Measurements from ENCODE around the gene AFF1. TPM values are rescaled to one million over a fixed set of nuclear protein-coding genes. Genes with fewer than 3 reads are reported as not detected.

The AFF1 gene
- polyA plus RNA-seq, 1 donor (not counting 4 experiments of a cell fraction or from before 2014, with no cell fraction given): 14.4 TPM

- Histone ChIP-seq H2AFZ (ENCODE audit: control insufficient read depth, low read length) (no peak overlapping the region), H3K9me3 (ENCODE audit: control insufficient read depth, low read depth, low read length) (no peaks in the 10 kb centered on the region), H3K9me1 (ENCODE audit: control insufficient read depth, extremely low read depth, insufficient read depth, low read length) (no peaks in the 10 kb centered on the region), H3K4me1 (ENCODE audit: control insufficient read depth, extremely low read depth, insufficient read depth, low read length) (peaks cover 27% of the 10 kb centered on the region), H4K20me1 (ENCODE audit: control insufficient read depth, extremely low read depth, insufficient read depth, low read length) (no peaks in the 10 kb centered on the region), H3K27me3 (ENCODE audit: control insufficient read depth, extremely low read depth, insufficient read depth, low read length) (no peaks in the 10 kb centered on the region), H3K27ac (ENCODE audit: control insufficient read depth, insufficient read depth, low read length) (peak overlapping the region; percentile 88), H3K36me3 (ENCODE audit: control insufficient read depth in 2 of 2, extremely low read depth in 1 of 2, insufficient read depth in 2 of 2, low read length in 2 of 2) (peaks cover 0 to 3% of the 10 kb centered on the region in 2 experiments), H3K4me3 (ENCODE audit: control insufficient read depth in 2 of 3, extremely low read depth in 1 of 3, insufficient read depth in 2 of 3, low read depth in 1 of 3, low read length in 3 of 3) (no peak overlapping the region), H3K9ac (ENCODE audit: control insufficient read depth, extremely low read depth, insufficient read depth, low read length) (peak overlapping the region; percentile 61), H3K79me2 (ENCODE audit: control insufficient read depth, insufficient read depth, low read length) (no peaks in the 10 kb centered on the region), H3K4me2 (ENCODE audit: control insufficient read depth, extremely low read depth, insufficient read depth, low read depth, low read length) (peak overlapping the region; percentile 29)
- dilution Hi-C loops (cut with MboI; ENCODE audit: extremely low pct_ligation_motif_present, low sequenced_read_pairs): no loop called here
- FAIRE-seq: peak; percentile 90
- DNase-seq (ENCODE audit: low read depth, low spot score): peak; percentile 58
- TF ChIP-seq CTCF (optimal IDR thresholded peaks at IDR 0.05 in 1 of 3, IDR thresholded peaks at IDR 0.05 in 1 of 3, conservative IDR thresholded peaks at IDR 0.05 in 1 of 3; ENCODE audit: extremely low read depth in 1 of 3, insufficient read depth in 2 of 3, low read length in 3 of 3) (peak; percentile 26 to 57 (median 47)), EZH2 (IDR thresholded peaks at IDR 0.05; ENCODE audit: low read length) (no peak)
These were observed 158.8 kb downstream of the AFF1 start for GRCh38 chr4:87093443-87094123.

GRCh38 chr4:87097075-87097474 is 162.3 kb downstream of the AFF1 start:
- Histone ChIP-seq H3K9me3 (ENCODE audit: control insufficient read depth, low read depth, low read length) (no peaks in the 10 kb centered on the region), H3K9ac (ENCODE audit: control insufficient read depth, extremely low read depth, insufficient read depth, low read length) (no peak overlapping the region), H3K27me3 (ENCODE audit: control insufficient read depth, extremely low read depth, insufficient read depth, low read length) (no peaks in the 10 kb centered on the region), H4K20me1 (ENCODE audit: control insufficient read depth, extremely low read depth, insufficient read depth, low read length) (no peaks in the 10 kb centered on the region), H3K4me3 (ENCODE audit: control insufficient read depth in 2 of 3, extremely low read depth in 1 of 3, insufficient read depth in 2 of 3, low read depth in 1 of 3, low read length in 3 of 3) (no peak overlapping the region), H3K4me1 (ENCODE audit: control insufficient read depth, extremely low read depth, insufficient read depth, low read length) (peaks cover 30% of the 10 kb centered on the region), H3K79me2 (ENCODE audit: control insufficient read depth, insufficient read depth, low read length) (no peaks in the 10 kb centered on the region), H3K9me1 (ENCODE audit: control insufficient read depth, extremely low read depth, insufficient read depth, low read length) (no peaks in the 10 kb centered on the region), H3K36me3 (ENCODE audit: control insufficient read depth in 2 of 2, extremely low read depth in 1 of 2, insufficient read depth in 2 of 2, low read length in 2 of 2) (peaks cover 0 to 3% of the 10 kb centered on the region in 2 experiments), H2AFZ (ENCODE audit: control insufficient read depth, low read length) (no peak overlapping the region), H3K27ac (ENCODE audit: control insufficient read depth, insufficient read depth, low read length) (no peak overlapping the region), H3K4me2 (ENCODE audit: control insufficient read depth, extremely low read depth, insufficient read depth, low read depth, low read length) (no peak overlapping the region)
- TF ChIP-seq EZH2 (IDR thresholded peaks at IDR 0.05; ENCODE audit: low read length) (no peak), CTCF (optimal IDR thresholded peaks at IDR 0.05 in 1 of 3, IDR thresholded peaks at IDR 0.05 in 1 of 3, conservative IDR thresholded peaks at IDR 0.05 in 1 of 3; ENCODE audit: extremely low read depth in 1 of 3, insufficient read depth in 2 of 3, low read length in 3 of 3) (no peak)
- dilution Hi-C loops (cut with MboI; ENCODE audit: extremely low pct_ligation_motif_present, low sequenced_read_pairs): no loop called here
- DNase-seq (ENCODE audit: low read depth, low spot score) (no peak), FAIRE-seq (no peak)

Data from keratinocyte (primary cell).